HG02798 (cell line): ENCODE results near the gene HSPA8.
"Not testable (repeated sequence)": the region's sequence is repeated elsewhere in the genome, so short reads cannot be mapped to it uniquely, and the experiment has no call there.

ENCODE experiments used
- ATAC-seq: cut with Tn5 transposase; IDR thresholded peaks from one replicate; pipeline ENCODE4 v1.9.1; 2021; ENCODE audit warnings: mild to moderate bottlenecking; ENCODE audit not compliant: unreplicated experiment, poor library complexity

Gene HSPA8

GRCh38 chr11:123072762-123073161 is 10.8 kb upstream of the HSPA8 start:
- ATAC-seq = no peak

GRCh38 chr11:123072332-123072761 is 10.4 kb upstream of the HSPA8 start:
- ATAC-seq = no peak

GRCh38 chr11:123069908-123070821 is 8.2 kb upstream of the HSPA8 start:
- peak; percentile 65 for ATAC-seq

GRCh38 chr11:123065621-123066020 is 3.7 kb upstream of the HSPA8 start:
- ATAC-seq = no peak

GRCh38 chr11:123063826-123064657 is 2.1 kb upstream of the HSPA8 start:
- ATAC-seq = no peak

- ATAC-seq = peak; percentile 3
Measured at GRCh38 chr11:123062892-123063825, 1.2 kb upstream of the HSPA8 start.

- peak; percentile 91 for ATAC-seq
Measured at GRCh38 chr11:123062158-123062891, 389 bp upstream of the HSPA8 start.

- ATAC-seq = no peak
Measured at GRCh38 chr11:123060277-123061000, 1.5 kb downstream of the HSPA8 start.

GRCh38 chr11:123059041-123059920 is 2.7 kb downstream of the HSPA8 start:
- ATAC-seq = not testable (repeated sequence)

GRCh38 chr11:123057661-123058305 is 4.2 kb downstream of the HSPA8 start:
- no peak for ATAC-seq

GRCh38 chr11:123056835-123057491 is 5.0 kb downstream of the HSPA8 start:
- no peak for ATAC-seq

- ATAC-seq = no peak
Measured at GRCh38 chr11:123055191-123055901, 6.6 kb downstream of the HSPA8 start.

GRCh38 chr11:123054301-123055065 is 7.5 kb downstream of the HSPA8 start:
- ATAC-seq = peak; percentile 76

GRCh38 chr11:123052901-123053721 is 8.8 kb downstream of the HSPA8 start:
- ATAC-seq = no peak

GRCh38 chr11:123051634-123052033 is 10.3 kb downstream of the HSPA8 start:
- no peak for ATAC-seq
